Esophagus muscularis mucosa (tissue), 4 donors: ENCODE results near the gene MYBPC2. TPM values are rescaled to one million over a fixed set of nuclear protein-coding genes. Genes with fewer than 3 reads are reported as not detected.
A peak's percentile ranks its signal among the peaks of the same experiment; 100 is the strongest.

Experiments
- DNase-seq: peaks from one replicate; pipeline ENCODE4 v3.0.0-alpha.2; 2017; ENCODE audit errors: extremely low spot score
- H3K27ac ChIP-seq, 4 donors: fragments of 200-600 bp; sonication (generic); replicated peaks in 1 of 4; 1 replicate in 3 of 4; 2 replicates in 1 of 4; pipeline ENCODE4 v1.5.1; 2016 to 2019; ENCODE audit warnings: mild to moderate bottlenecking in 1 of 4
- H3K27me3 ChIP-seq, 4 donors: fragments of 200-600 bp; sonication (generic); one replicate each; pipeline versions ENCODE4 v1.5.1 to v1.6.0; 2016 to 2019
- H3K36me3 ChIP-seq, 4 donors: fragments of 200-600 bp; sonication (generic); one replicate each; pipeline ENCODE4 v1.5.1; 2016 to 2019
- H3K4me1 ChIP-seq, 4 donors: fragments of 200-600 bp; sonication (generic); one replicate each; pipeline ENCODE4 v1.5.1; 2016 to 2019
- H3K4me3 ChIP-seq, 4 donors: fragments of 200-600 bp; sonication (generic); 1 replicate in 2 of 4; 2 replicates in 2 of 4; pipeline ENCODE4 v1.5.1; 2016 to 2019; ENCODE audit warnings: mild to moderate bottlenecking in 4 of 4, moderate library complexity in 1 of 4
- H3K9me3 ChIP-seq, 4 donors: fragments of 200-600 bp; sonication (generic); 1 replicate in 3 of 4; 2 replicates in 1 of 4; pipeline ENCODE4 v1.5.1; 2016 to 2019
- EP300 ChIP-seq: sonication (generic); formaldehyde crosslinking; IDR thresholded peaks from one replicate; pipeline ENCODE4 v1.6.1; 2017; ENCODE audit warnings: antibody characterized with exemption
- POLR2A ChIP-seq: fragments of 450-650 bp; IDR thresholded peaks from one replicate; pipeline ENCODE4 v1.6.1; 2017; ENCODE audit warnings: antibody characterized with exemption, moderate library complexity, mild to moderate bottlenecking, low read depth
- POLR2AphosphoS5 ChIP-seq, 2 donors: sonication (generic); formaldehyde crosslinking; IDR thresholded peaks; one replicate each; pipeline ENCODE4 v1.6.1; 2017; ENCODE audit warnings: antibody characterized with exemption in 2 of 2
- WGBS: methylation state at CpG from one replicate; pipeline ENCODE4 v1.1.5; 2018; 5-methylcytosine and 5-hydroxymethylcytosine counted together
- intact Hi-C: fragments of 100-400 bp; cut with DNase I; formaldehyde crosslinking; loops from one replicate; pipeline ENCODE4 v1.15.1; 2023
- total RNA-seq, 4 donors: library from RNA; depleted of rRNA; stranded (reverse); fragments of >200 nt; gene quantifications; one replicate each; pipeline versions ENCODE4 v1.1.0 to v1.2.1, GENCODE V29; 2016
- TF ChIP-seq, protein P1 (sequence below), 3 experiments: fragments of 200-600 bp in 2 of 3; fragments of 450-650 bp in 1 of 3; sonication (generic) in 2 of 3; IDR thresholded peaks; one replicate each; pipeline ENCODE4 v1.5.1; 2017 to 2019; ENCODE audit warnings: antibody characterized with exemption in 3 of 3, mild to moderate bottlenecking in 2 of 3, moderate library complexity in 1 of 3

The MYBPC2 gene
- total RNA-seq, 4 donors from 2014 or later: not detected

DNA sequence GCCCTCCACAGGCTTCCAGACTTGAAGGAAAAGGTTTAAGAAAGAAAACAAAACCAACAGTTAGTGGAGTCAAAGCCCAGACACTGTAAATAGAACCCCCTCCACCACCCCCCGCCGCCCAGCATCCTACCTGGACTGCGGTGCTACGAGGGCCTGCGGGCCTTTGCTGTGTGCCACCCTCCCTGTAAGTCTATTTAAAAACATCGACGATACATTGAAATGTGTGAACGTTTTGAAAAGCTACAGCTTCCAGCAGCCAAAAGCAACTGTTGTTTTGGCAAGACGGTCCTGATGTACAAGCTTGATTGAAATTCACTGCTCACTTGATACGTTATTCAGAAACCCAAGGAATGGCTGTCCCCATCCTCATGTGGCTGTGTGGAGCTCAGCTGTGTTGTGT is 50.2 kb downstream of the MYBPC2 start:
- 85% methylated on average over 10 of the region's 10 CpGs for WGBS
- H3K4me3 ChIP-seq: no peak overlapping the region
- peaks cover 6 to 16% (median 11%) of the 10 kb centered on the region in 4 donors for H3K4me1 ChIP-seq
- H3K27me3 ChIP-seq: peaks cover 0 to 17% (median 9%) of the 10 kb centered on the region in 4 donors
- H3K27ac ChIP-seq: no peak overlapping the region
- H3K9me3 ChIP-seq: no peaks in the 10 kb centered on the region
- DNase-seq: no peak
- intact Hi-C loops: no loop called here
- no peak for TF ChIP-seq POLR2AphosphoS5 (IDR thresholded peaks at IDR 0.05)
- TF ChIP-seq EP300: no peak
- no peak for TF ChIP-seq POLR2A
- TF ChIP-seq, protein P1, sequence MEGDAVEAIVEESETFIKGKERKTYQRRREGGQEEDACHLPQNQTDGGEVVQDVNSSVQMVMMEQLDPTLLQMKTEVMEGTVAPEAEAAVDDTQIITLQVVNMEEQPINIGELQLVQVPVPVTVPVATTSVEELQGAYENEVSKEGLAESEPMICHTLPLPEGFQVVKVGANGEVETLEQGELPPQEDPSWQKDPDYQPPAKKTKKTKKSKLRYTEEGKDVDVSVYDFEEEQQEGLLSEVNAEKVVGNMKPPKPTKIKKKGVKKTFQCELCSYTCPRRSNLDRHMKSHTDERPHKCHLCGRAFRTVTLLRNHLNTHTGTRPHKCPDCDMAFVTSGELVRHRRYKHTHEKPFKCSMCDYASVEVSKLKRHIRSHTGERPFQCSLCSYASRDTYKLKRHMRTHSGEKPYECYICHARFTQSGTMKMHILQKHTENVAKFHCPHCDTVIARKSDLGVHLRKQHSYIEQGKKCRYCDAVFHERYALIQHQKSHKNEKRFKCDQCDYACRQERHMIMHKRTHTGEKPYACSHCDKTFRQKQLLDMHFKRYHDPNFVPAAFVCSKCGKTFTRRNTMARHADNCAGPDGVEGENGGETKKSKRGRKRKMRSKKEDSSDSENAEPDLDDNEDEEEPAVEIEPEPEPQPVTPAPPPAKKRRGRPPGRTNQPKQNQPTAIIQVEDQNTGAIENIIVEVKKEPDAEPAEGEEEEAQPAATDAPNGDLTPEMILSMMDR (IDR thresholded peaks at IDR 0.05): no peak
- peaks cover 22 to 71% (median 62%) of the 10 kb centered on the region in 4 donors for H3K36me3 ChIP-seq

DNA sequence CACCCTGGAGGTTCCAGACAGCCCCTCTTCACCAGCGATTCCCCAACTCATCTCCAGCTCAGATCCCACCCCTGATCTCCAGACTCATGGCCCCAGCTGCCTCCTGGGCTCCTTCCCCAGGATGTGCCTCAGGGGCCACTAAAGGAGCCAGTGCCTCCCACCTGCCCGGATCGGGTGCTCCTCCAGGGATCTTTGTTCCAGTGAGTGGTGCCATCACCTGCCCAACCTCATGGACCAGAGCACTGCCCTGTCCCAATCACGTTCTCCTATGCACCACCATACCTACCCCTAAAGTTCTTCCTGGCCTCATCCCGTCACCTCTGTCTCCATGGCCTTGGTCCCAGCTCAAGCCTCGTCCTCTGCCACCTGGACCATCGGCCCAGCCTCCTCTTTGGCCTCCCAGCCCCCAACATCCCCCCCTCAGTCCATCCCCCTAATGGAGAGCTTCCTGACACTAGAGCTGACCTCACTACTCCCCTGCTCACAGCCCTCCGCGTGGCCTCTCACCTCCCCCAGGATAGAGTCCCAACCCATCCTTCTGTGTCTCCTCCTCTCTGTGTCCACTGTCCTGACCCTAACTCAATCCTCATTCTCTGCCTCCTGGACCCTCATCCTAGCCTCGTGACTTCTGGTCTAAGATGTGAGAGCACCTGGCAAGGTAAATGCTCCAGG is 52.7 kb downstream of the MYBPC2 start:
- intact Hi-C loops: no loop called here

DNA sequence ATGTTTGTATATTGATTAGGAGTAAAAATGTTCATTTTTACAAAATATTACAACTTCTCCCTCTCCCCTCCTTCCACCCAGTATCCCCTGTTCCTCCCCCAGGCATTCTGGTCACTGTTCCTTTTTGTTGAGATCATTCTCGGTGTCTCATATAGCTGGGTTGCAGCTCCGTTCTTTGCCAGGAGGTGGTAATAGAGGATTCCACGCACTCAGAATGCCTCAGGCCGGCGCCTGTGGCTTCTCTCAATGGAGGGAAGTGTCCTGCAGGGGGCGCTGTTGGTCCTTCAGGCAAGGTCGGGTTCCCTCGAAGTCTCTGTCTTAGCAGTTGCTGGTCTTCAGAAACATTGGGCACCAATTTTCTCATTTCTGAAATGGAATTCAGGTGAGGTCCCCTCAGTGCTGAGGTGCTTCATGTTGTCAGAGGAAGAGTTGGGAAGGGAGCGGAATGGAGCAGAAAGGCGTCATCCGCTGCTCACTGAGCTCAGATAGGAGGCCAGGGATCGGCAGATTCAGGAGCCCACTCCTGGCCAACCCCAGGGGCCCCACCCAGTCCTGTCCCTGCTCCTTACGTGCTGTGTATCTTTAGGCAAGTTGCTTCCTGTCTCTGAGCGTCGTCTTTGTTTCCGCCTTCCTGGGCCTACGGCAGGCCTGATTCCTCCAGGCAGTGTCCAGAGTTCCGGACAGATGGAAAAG is 54.3 kb downstream of the MYBPC2 start:
- Histone ChIP-seq H3K4me3 (no peak overlapping the region), H3K27me3 (peaks cover 0 to 53% (median 16%) of the 10 kb centered on the region in 4 donors), H3K36me3 (peaks cover 4 to 34% (median 28%) of the 10 kb centered on the region in 4 donors), H3K9me3 (no peaks in the 10 kb centered on the region), H3K27ac (no peak overlapping the region), H3K4me1 (peaks cover 0 to under 1% (median 0%) of the 10 kb centered on the region in 4 donors)
- WGBS: 74% methylated on average over 17 of the region's 18 CpGs
- no peak for TF ChIP-seq EP300
- no peak for TF ChIP-seq POLR2AphosphoS5 (IDR thresholded peaks at IDR 0.05)
- TF ChIP-seq, protein P1 (IDR thresholded peaks at IDR 0.05): peak in 1 of 3 experiments; percentile 28
- intact Hi-C loops: no loop called here
- DNase-seq: no peak

More for the DNA sequence above, 52.7 kb downstream of the MYBPC2 start:
- H3K36me3 ChIP-seq: peaks cover 10 to 49% (median 42%) of the 10 kb centered on the region in 4 donors
- TF ChIP-seq, protein P1 (IDR thresholded peaks at IDR 0.05): no peak
- TF ChIP-seq POLR2AphosphoS5 (IDR thresholded peaks at IDR 0.05): no peak
- H3K4me3 ChIP-seq: no peak overlapping the region
- WGBS: 88% methylated on average over 10 of the region's 10 CpGs
- H3K4me1 ChIP-seq: no peaks in the 10 kb centered on the region
- no peak for DNase-seq
- no peak overlapping the region for H3K27ac ChIP-seq
- no peaks in the 10 kb centered on the region for H3K9me3 ChIP-seq
- H3K27me3 ChIP-seq: peaks cover 0 to 42% (median 14%) of the 10 kb centered on the region in 4 donors

GRCh38 chr19:50488389-50489194 is 55.9 kb downstream of the MYBPC2 start:
- intact Hi-C loops: no loop called here
- peaks cover 0 to 18% (median 12%) of the 10 kb centered on the region in 4 donors for H3K36me3 ChIP-seq
- H3K4me3 ChIP-seq: no peak overlapping the region
- H3K9me3 ChIP-seq: no peaks in the 10 kb centered on the region
- H3K4me1 ChIP-seq: peaks cover 0 to 5% (median 0%) of the 10 kb centered on the region in 4 donors
- no peak overlapping the region for H3K27ac ChIP-seq
- no peak for TF ChIP-seq POLR2AphosphoS5 (IDR thresholded peaks at IDR 0.05)
- TF ChIP-seq, protein P1 (IDR thresholded peaks at IDR 0.05): no peak
- TF ChIP-seq POLR2A: no peak
- TF ChIP-seq EP300: no peak
- no peak for DNase-seq
- H3K27me3 ChIP-seq: peaks cover 0 to 53% (median 16%) of the 10 kb centered on the region in 4 donors
- 23% methylated on average over 13 of the region's 13 CpGs for WGBS
